ENCODE measurements around the gene COBL. TPM values are rescaled to one million over a fixed set of nuclear protein-coding genes. Genes with fewer than 3 reads are reported as not detected.
A peak's percentile ranks its signal among the peaks of the same experiment; 100 is the strongest.

The COBL gene
- total and polyA plus RNA-seq, 2 donors (not counting 3 experiments of a cell fraction or from before 2014, with no cell fraction given) = 0.11 TPM; not detected in 1

GRCh38 chr7:51043461-51043860 is 273.1 kb downstream of the COBL start:
- no peak overlapping the region for H3K4me3 ChIP-seq (replicated peaks in 1 of 3; ENCODE audit: insufficient read depth in 1 of 3, low read depth in 1 of 3, low read length in 3 of 3)
- H3K9me1 ChIP-seq (replicated peaks; ENCODE audit: control insufficient read depth, extremely low read depth, insufficient read depth, low read length) = no peaks in the 10 kb centered on the region
- H2AFZ ChIP-seq (ENCODE audit: low read depth, low read length) = no peak overlapping the region
- no peaks in the 10 kb centered on the region for H3K9me3 ChIP-seq (replicated peaks; ENCODE audit: control insufficient read depth, insufficient read depth, low read length)
- no TSS peak for BruUV-seq (replicated peaks)
- FAIRE-seq (peak; percentile 43), DNase-seq (ENCODE audit: low read depth, low spot score) (no peak)
- dilution Hi-C loops (cut with MboI; ENCODE audit: extremely low pct_ligation_motif_present, low sequenced_read_pairs) (no loop called here), intact Hi-C loops (cut with micrococcal nuclease) (no loop called here)
- H3K79me2 ChIP-seq (ENCODE audit: control insufficient read depth, insufficient read depth, low read length) = no peaks in the 10 kb centered on the region
- ChIA-PET POLR2A (no interaction called here), CTCF (no interaction called here)
- no peak overlapping the region for H3K9ac ChIP-seq (replicated peaks; ENCODE audit: extremely low read depth, insufficient read depth, low read length)
- H3K4me2 ChIP-seq (ENCODE audit: insufficient read depth, low read length) = no peak overlapping the region
- H3K27ac ChIP-seq (ENCODE audit: insufficient read depth, low read depth, low read length) = no peak overlapping the region
- peaks cover 3 to 5% of the 10 kb centered on the region in 2 experiments for H3K27me3 ChIP-seq (ENCODE audit: control insufficient read depth in 2 of 2, insufficient read depth in 2 of 2, low read length in 2 of 2)
- no peaks in the 10 kb centered on the region for H3K36me3 ChIP-seq (ENCODE audit: control insufficient read depth in 2 of 2, extremely low read depth in 1 of 2, insufficient read depth in 2 of 2, low read length in 2 of 2)
- H3K4me1 ChIP-seq (ENCODE audit: control insufficient read depth, extremely low read depth, insufficient read depth, low read length) = no peaks in the 10 kb centered on the region
- no peaks in the 10 kb centered on the region for H4K20me1 ChIP-seq (replicated peaks; ENCODE audit: control insufficient read depth, extremely low read depth, insufficient read depth, low read length)
- no peak for TF ChIP-seq POLR2A (IDR thresholded peaks at IDR 0.05; ENCODE audit: low read depth, low read length)
- no peak for TF ChIP-seq GATA2 (IDR thresholded peaks at IDR 0.05; ENCODE audit: insufficient read depth, insufficient read length, low read depth, low read length)
- TF ChIP-seq FOS (IDR thresholded peaks at IDR 0.05; ENCODE audit: borderline replicate concordance, insufficient read depth, low read length) = no peak

GRCh38 chr7:51040787-51041186 is 275.8 kb downstream of the COBL start:
- H3K4me3 ChIP-seq (replicated peaks in 1 of 3; ENCODE audit: insufficient read depth in 1 of 3, low read depth in 1 of 3, low read length in 3 of 3) = no peak overlapping the region
- H3K9me3 ChIP-seq (replicated peaks; ENCODE audit: control insufficient read depth, insufficient read depth, low read length) = no peaks in the 10 kb centered on the region
- no peak overlapping the region for H3K27ac ChIP-seq (ENCODE audit: insufficient read depth, low read depth, low read length)
- H3K9me1 ChIP-seq (replicated peaks; ENCODE audit: control insufficient read depth, extremely low read depth, insufficient read depth, low read length) = no peaks in the 10 kb centered on the region
- POLR2A ChIA-PET = no interaction called here
- H3K4me1 ChIP-seq (ENCODE audit: control insufficient read depth, extremely low read depth, insufficient read depth, low read length) = no peaks in the 10 kb centered on the region
- H2AFZ ChIP-seq (ENCODE audit: low read depth, low read length) = no peak overlapping the region
- no peak overlapping the region for H3K4me2 ChIP-seq (ENCODE audit: insufficient read depth, low read length)
- no peak overlapping the region for H3K9ac ChIP-seq (replicated peaks; ENCODE audit: extremely low read depth, insufficient read depth, low read length)
- no peak for DNase-seq (ENCODE audit: low read depth, low spot score)
- FAIRE-seq = no peak
- intact Hi-C loops (cut with micrococcal nuclease) = no loop called here
- dilution Hi-C loops (cut with MboI; ENCODE audit: extremely low pct_ligation_motif_present, low sequenced_read_pairs) = no loop called here
- H3K79me2 ChIP-seq (ENCODE audit: control insufficient read depth, insufficient read depth, low read length) = no peaks in the 10 kb centered on the region
- no peaks in the 10 kb centered on the region for H3K36me3 ChIP-seq (ENCODE audit: control insufficient read depth in 2 of 2, extremely low read depth in 1 of 2, insufficient read depth in 2 of 2, low read length in 2 of 2)
- peaks cover 3 to 8% of the 10 kb centered on the region in 2 experiments for H3K27me3 ChIP-seq (ENCODE audit: control insufficient read depth in 2 of 2, insufficient read depth in 2 of 2, low read length in 2 of 2)
- CTCF ChIA-PET = no interaction called here
- TF ChIP-seq CTCF (IDR thresholded peaks at IDR 0.05; ENCODE audit: extremely low read depth in 1 of 2, insufficient read depth in 1 of 2, low read depth in 1 of 2, low read length in 2 of 2) (no peak), EZH2 (IDR thresholded peaks at IDR 0.05; ENCODE audit: borderline replicate concordance, low read depth, low read length, severe bottlenecking) (no peak), MAX (IDR thresholded peaks at IDR 0.05; ENCODE audit: insufficient read depth, insufficient read length) (no peak), GATA2 (IDR thresholded peaks at IDR 0.05; ENCODE audit: insufficient read depth, insufficient read length, low read depth, low read length) (no peak), JUN (IDR thresholded peaks at IDR 0.05; ENCODE audit: borderline replicate concordance, insufficient read depth, insufficient read length, low read depth) (no peak), POLR2AphosphoS5 (IDR thresholded peaks at IDR 0.05; ENCODE audit: insufficient read depth, low read depth, low read length) (no peak), FOS (IDR thresholded peaks at IDR 0.05; ENCODE audit: borderline replicate concordance, insufficient read depth, low read length) (no peak), POLR2A (IDR thresholded peaks at IDR 0.05; ENCODE audit: low read depth, low read length) (no peak), MYC (IDR thresholded peaks at IDR 0.05; ENCODE audit: low read depth, low read length) (no peak)
- BruUV-seq (replicated peaks) = no TSS peak
- no peaks in the 10 kb centered on the region for H4K20me1 ChIP-seq (replicated peaks; ENCODE audit: control insufficient read depth, extremely low read depth, insufficient read depth, low read length)
